NCI-H226 (cell line): Measurements from ENCODE around the gene CACNG8.
A peak's percentile ranks its signal among the peaks of the same experiment; 100 is the strongest.
"Not testable (repeated sequence)": the region's sequence is repeated elsewhere in the genome, so short reads cannot be mapped to it uniquely, and the experiment has no call there.

Source experiments
- DNase-seq: peaks from one replicate; pipeline ENCODE4 v3.0.0-alpha.2; 2015

CACNG8 gene

GRCh38 chr19:53994811-53995210, 32.1 kb downstream of the CACNG8 start:
- DNase-seq: peak; percentile 75

DNA sequence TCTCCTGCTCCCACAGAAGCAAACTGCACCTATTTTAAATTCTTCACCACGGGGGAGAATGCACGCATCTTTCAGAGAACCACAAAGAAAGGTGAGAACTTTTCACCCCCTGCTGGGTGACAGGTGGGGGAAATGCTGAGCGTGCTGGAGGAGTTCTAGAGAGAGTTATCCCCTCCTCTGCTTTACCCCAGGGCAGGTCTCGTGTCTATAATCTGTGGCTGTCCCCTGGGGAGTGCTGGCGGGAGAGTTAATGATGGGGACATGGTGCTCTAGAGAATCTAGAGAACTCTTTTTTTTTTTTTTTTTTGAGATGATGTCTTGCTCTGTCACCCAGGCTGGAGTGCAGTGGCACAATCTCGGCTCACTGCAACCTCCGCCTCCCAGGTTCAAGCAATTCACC, 35.5 kb downstream of the CACNG8 start:
- DNase-seq: no peak

GRCh38 chr19:53999694-54000093, 37.0 kb downstream of the CACNG8 start:
- no peak for DNase-seq

DNA sequence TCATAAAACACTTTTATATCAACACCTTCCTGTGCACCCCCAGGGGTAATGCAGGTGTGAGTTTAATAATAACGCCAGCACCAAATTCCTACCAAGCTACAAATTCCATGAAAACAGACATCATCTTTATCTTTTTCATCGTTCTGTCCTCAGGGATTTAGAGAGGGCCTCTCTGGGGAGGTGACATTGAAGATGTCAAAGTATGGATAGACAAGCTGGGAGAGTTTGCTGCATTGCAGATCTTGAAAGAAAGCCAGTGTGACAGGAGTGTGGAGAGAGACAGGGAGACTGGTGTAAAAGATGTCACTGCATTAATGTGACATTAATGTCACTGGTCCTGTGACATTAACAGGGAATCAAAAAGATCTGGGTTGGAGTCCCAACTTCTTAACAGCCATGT, 38.8 kb downstream of the CACNG8 start:
- no peak for DNase-seq

GRCh38 chr19:54002495-54003315, 40.0 kb downstream of the CACNG8 start:
- peak; percentile 75 for DNase-seq

- DNase-seq: no peak
Measured at GRCh38 chr19:54009440-54009839, 46.7 kb downstream of the CACNG8 start.

- DNase-seq: no peak
Measured at GRCh38 chr19:54010474-54010873, 47.7 kb downstream of the CACNG8 start.

DNA sequence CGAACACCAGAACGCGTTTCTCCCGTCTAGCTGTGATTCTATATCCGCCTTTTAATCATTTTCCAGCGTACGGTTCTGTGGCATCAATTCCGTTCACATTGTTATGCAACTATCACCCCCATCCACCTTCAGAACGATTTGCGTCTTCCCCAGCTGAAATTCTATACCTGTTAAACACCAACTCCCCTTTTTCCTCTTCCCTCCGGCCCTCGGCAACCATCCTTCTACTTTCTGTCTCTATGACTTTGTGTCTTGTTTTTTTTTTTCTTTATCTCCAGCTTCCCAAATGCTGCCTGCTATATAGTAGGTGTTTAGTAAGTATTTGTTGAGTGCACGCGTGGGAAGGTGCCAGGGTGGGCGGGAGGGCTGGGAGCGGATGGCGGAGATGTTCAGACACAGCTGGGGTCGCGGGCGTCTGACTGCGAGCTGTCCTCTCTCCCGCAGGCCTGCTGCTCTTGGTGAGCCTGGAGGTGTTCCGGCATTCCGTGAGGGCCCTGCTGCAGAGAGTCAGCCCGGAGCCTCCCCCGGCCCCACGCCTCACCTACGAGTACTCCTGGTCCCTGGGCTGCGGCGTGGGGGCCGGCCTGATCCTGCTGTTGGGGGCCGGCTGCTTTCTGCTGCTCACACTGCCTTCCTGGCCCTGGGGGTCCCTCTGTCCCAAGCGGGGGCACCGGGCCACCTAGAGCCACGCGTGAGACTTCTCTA, 48.9 kb downstream of the CACNG8 start:
- no peak for DNase-seq

- DNase-seq: no peak
Measured at GRCh38 chr19:54013866-54014265, 51.1 kb downstream of the CACNG8 start.

DNA sequence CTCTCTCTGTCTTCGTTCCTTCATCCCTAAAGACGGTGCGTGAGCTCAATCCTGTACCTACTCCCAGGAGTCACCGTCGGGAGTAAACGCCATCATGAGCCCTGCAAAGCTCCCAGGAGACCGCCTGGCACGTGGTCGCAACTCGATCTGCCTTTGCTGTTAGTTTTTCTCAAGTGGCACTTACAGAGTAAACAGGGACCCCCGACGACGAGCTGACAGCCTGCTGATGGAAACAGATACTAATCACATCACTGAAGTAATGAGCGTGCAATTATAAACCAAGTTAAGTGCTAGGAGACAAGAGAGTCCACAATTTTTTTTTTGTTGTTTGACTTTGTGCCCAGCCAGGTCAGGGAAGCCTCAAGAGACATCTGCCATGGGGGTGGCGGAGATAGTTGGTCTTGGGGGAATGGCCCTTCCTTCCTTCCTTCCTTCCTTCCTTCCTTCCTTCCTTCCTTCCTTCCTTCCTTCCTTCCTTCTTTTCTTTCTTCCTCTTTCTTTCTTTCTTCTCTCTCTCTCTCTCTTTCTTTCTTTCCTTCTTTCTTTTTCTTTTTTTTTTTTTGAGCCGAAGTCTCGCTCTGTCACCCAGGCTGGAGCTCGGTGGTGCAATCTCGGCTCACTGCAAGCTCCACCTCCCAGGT, 52.3 kb downstream of the CACNG8 start:
- DNase-seq: no peak

DNA sequence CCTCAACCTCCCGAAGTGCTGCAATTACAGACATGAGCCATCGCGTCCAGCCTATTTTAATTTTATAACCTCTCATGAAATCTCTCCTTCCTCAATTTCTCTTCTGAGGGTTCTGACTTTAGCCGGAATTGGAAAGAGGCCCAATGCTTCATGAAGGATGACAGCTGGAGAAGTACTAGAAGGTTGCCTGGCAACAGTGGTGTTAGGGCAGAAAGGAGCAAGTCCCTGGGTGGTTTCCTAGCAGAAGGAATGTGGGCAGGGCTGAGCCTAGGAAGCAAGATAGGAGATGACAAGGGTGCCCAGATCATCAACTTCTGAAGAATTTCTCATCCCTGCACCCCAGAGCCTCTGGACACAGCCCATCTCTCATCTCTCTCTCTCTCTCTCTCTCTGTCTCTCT, 54.5 kb downstream of the CACNG8 start:
- DNase-seq: peak; percentile 100

- no peak for DNase-seq
Measured at GRCh38 chr19:54021363-54021762, 58.6 kb downstream of the CACNG8 start.

- DNase-seq: no peak
Measured at GRCh38 chr19:54021932-54022331, 59.2 kb downstream of the CACNG8 start.

DNA sequence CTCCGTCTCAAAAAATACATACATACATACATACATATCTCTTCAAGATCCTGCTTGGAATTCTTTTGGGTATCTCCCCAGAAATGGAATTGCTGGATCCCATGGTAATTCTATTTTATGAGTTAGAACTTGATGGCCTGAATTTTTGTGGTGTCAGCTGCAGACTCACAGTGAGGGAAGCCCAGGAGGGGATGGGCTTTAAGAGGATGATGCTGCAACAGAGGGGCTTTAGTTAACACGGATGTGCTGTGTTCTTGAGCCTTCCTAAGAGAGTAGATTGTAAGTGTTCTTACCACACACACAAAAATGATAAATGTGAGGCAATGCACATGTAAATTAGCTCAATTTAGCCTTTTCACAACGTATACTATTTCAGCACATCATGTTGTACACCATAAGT, 60.5 kb downstream of the CACNG8 start:
- DNase-seq: no peak

GRCh38 chr19:54024660-54025059, 61.9 kb downstream of the CACNG8 start:
- DNase-seq: no peak

GRCh38 chr19:54026656-54027055, 63.9 kb downstream of the CACNG8 start:
- no peak for DNase-seq

GRCh38 chr19:54029301-54029700, 66.6 kb downstream of the CACNG8 start:
- no peak for DNase-seq

GRCh38 chr19:54029930-54030490, 67.3 kb downstream of the CACNG8 start:
- DNase-seq: peak; percentile 56

- DNase-seq: no peak
Measured at GRCh38 chr19:54030895-54031586, 68.3 kb downstream of the CACNG8 start.

DNA sequence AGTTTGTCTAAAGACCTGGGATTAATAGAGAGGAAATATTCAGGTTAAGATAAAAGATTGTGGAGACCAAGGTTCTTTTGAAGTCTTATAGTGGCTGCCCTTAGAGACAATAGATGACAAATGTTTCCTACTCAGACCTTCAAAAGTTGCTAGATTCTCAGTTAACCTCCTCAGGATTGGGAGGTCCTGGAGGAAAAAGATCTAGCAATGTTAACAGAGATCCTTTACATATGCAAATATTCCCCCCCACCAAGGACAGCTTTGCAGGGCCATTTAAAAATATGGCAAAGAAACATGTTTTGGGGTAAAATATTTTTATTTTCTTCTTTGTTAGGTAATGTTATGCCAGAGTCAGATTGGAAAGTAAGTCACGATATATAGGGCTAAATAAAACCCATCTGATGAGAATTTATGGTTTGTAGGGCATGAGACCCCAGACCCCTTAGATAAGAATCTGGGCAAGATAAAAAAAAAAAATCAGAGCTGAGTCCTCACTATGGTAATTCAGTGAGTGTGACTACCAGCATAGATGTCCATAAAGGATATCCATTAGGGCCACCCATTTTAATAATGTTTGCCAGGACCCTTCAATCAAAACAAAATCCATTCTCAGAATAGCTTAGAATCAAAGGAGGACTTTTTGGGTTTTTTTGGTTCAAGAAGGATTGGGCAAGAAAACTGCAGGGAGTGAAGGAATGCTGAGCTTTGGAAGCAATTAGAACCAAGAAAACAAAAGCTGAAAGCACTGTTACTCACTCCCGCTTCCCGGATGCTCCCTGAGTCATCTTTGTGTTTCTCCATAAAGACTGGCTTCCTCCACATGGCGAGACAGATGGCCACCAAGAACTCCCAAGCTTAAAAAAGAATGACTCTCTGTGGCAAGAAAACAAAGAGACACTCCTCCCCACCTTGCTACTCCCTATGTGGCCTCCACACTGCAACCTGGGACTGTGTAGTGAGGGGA, 72.8 kb downstream of the CACNG8 start:
- peak; percentile 82 for DNase-seq

GRCh38 chr19:54036542-54036941, 73.8 kb downstream of the CACNG8 start:
- not testable (repeated sequence) for DNase-seq
